SK-N-SH (cell line): ENCODE data around the gene YIF1B.

Experiments
- EP300 ChIP-seq, 2 experiments: IDR thresholded peaks; 2 replicates each; pipeline versions ENCODE4 v1.4.0 to v1.6.1; 2012; ENCODE audit warnings: borderline replicate concordance in 1 of 2, low read depth in 1 of 2, low read length in 1 of 2
- EZH2phosphoT487 ChIP-seq: fragments of 200-600 bp; sonication (generic); IDR thresholded peaks from 2 replicates; pipeline ENCODE4 v1.6.1; 2017; ENCODE audit warnings: low read depth, mixed run types, mild to moderate bottlenecking, antibody characterized with exemption, moderate library complexity, borderline replicate concordance
- MAX ChIP-seq: IDR thresholded peaks from 2 replicates; pipeline ENCODE4 v1.4.0; 2012; ENCODE audit warnings: low read depth
- NRF1 ChIP-seq: IDR thresholded peaks from 2 replicates; pipeline ENCODE4 v1.6.1; 2012; ENCODE audit warnings: low read depth, mild to moderate bottlenecking, low read length
- TF ChIP-seq, protein P1 (sequence below): fragments of 200-600 bp; sonication (generic); IDR thresholded peaks from 2 replicates; pipeline ENCODE4 v1.6.1; 2017; ENCODE audit warnings: antibody characterized with exemption, mild to moderate bottlenecking, moderate library complexity
- TF ChIP-seq, protein P2 (sequence below): IDR thresholded peaks from 2 replicates; pipeline ENCODE4; 2012
- TF ChIP-seq, protein P3 (sequence below): IDR thresholded peaks from 2 replicates; pipeline ENCODE4 v1.6.1; 2012; ENCODE audit warnings: mild to moderate bottlenecking, low read depth, low read length, moderate library complexity

GRCh38 chr19:38321646-38322196 lies 6.0 kb upstream of the YIF1B start:
- TF ChIP-seq, protein P1, sequence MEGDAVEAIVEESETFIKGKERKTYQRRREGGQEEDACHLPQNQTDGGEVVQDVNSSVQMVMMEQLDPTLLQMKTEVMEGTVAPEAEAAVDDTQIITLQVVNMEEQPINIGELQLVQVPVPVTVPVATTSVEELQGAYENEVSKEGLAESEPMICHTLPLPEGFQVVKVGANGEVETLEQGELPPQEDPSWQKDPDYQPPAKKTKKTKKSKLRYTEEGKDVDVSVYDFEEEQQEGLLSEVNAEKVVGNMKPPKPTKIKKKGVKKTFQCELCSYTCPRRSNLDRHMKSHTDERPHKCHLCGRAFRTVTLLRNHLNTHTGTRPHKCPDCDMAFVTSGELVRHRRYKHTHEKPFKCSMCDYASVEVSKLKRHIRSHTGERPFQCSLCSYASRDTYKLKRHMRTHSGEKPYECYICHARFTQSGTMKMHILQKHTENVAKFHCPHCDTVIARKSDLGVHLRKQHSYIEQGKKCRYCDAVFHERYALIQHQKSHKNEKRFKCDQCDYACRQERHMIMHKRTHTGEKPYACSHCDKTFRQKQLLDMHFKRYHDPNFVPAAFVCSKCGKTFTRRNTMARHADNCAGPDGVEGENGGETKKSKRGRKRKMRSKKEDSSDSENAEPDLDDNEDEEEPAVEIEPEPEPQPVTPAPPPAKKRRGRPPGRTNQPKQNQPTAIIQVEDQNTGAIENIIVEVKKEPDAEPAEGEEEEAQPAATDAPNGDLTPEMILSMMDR = no peak
- TF ChIP-seq EZH2phosphoT487 (no peak), EP300 (IDR thresholded peaks at IDR 0.05; ENCODE audit: borderline replicate concordance in 1 of 2, low read depth in 1 of 2, low read length in 1 of 2) (no peak), MAX (no peak), NRF1 (no peak)
- TF ChIP-seq, protein P2, sequence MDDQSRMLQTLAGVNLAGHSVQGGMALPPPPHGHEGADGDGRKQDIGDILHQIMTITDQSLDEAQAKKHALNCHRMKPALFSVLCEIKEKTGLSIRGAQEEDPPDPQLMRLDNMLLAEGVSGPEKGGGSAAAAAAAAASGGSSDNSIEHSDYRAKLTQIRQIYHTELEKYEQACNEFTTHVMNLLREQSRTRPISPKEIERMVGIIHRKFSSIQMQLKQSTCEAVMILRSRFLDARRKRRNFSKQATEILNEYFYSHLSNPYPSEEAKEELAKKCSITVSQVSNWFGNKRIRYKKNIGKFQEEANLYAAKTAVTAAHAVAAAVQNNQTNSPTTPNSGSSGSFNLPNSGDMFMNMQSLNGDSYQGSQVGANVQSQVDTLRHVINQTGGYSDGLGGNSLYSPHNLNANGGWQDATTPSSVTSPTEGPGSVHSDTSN = no peak
- TF ChIP-seq, protein P3, sequence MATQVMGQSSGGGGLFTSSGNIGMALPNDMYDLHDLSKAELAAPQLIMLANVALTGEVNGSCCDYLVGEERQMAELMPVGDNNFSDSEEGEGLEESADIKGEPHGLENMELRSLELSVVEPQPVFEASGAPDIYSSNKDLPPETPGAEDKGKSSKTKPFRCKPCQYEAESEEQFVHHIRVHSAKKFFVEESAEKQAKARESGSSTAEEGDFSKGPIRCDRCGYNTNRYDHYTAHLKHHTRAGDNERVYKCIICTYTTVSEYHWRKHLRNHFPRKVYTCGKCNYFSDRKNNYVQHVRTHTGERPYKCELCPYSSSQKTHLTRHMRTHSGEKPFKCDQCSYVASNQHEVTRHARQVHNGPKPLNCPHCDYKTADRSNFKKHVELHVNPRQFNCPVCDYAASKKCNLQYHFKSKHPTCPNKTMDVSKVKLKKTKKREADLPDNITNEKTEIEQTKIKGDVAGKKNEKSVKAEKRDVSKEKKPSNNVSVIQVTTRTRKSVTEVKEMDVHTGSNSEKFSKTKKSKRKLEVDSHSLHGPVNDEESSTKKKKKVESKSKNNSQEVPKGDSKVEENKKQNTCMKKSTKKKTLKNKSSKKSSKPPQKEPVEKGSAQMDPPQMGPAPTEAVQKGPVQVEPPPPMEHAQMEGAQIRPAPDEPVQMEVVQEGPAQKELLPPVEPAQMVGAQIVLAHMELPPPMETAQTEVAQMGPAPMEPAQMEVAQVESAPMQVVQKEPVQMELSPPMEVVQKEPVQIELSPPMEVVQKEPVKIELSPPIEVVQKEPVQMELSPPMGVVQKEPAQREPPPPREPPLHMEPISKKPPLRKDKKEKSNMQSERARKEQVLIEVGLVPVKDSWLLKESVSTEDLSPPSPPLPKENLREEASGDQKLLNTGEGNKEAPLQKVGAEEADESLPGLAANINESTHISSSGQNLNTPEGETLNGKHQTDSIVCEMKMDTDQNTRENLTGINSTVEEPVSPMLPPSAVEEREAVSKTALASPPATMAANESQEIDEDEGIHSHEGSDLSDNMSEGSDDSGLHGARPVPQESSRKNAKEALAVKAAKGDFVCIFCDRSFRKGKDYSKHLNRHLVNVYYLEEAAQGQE = no peak
